ENCODE data around the gene HDLBP. TPM values are rescaled to one million over a fixed set of nuclear protein-coding genes. Genes with fewer than 3 reads are reported as not detected.

Gene HDLBP
- total and polyA plus RNA-seq, 2 of the 4 experiments (the other 2 are of a cell fraction) = 648 to 1,165 TPM

- no peak for TF ChIP-seq CTCF (conservative IDR thresholded peaks at IDR 0.05; ENCODE audit: low read depth, low read length)
- TF ChIP-seq NFE2L2 (IDR thresholded peaks at IDR 0.05; ENCODE audit: low read depth, low read length) = no peak
These were observed 116.2 kb downstream of the HDLBP start (continued) for GRCh38 chr2:241199286-241199685.

- Histone ChIP-seq H3K14ac (replicated peaks; ENCODE audit: low read depth, low read length) (no peak overlapping the region), H3K27me3 (ENCODE audit: control insufficient read depth, insufficient read depth, low read length) (peaks cover 17% of the 10 kb centered on the region), H3K9me1 (ENCODE audit: insufficient read depth, low read length) (no peaks in the 10 kb centered on the region), H3K9ac (ENCODE audit: low read depth, low read length) (no peak overlapping the region), H4K8ac (ENCODE audit: low read depth in 2 of 2, low read length in 2 of 2) (no peak overlapping the region), H3K4me3 (ENCODE audit: insufficient read depth, low read depth, low read length) (no peak overlapping the region), H3K79me1 (ENCODE audit: low read depth in 1 of 2, low read length in 2 of 2) (no peaks in the 10 kb centered on the region), H4K5ac (ENCODE audit: low read depth, low read length) (no peak overlapping the region), H3K4me2 (ENCODE audit: low read depth, low read length) (no peak overlapping the region), H4K20me1 (ENCODE audit: insufficient read depth, low read length) (no peaks in the 10 kb centered on the region), H3K9me3 (ENCODE audit: control insufficient read depth, insufficient read depth, low read length) (no peaks in the 10 kb centered on the region), H3K4ac (ENCODE audit: low read depth, low read length) (no peak overlapping the region), H3K36me3 (ENCODE audit: control insufficient read depth, insufficient read depth, low read length) (no peaks in the 10 kb centered on the region), H4K91ac (ENCODE audit: insufficient read depth, low read depth, low read length) (no peak overlapping the region), H2BK5ac (ENCODE audit: low read depth, low read length, poor library complexity, severe bottlenecking) (no peak overlapping the region), H2BK15ac (ENCODE audit: low read depth, low read length) (no peak overlapping the region), H2AFZ (replicated peaks; ENCODE audit: low read length, poor library complexity) (peak overlapping the region; percentile 66), H3K23ac (ENCODE audit: low read depth, low read length) (no peak overlapping the region), H2BK120ac (ENCODE audit: low read depth, low read length) (no peak overlapping the region), H3K4me1 (ENCODE audit: control insufficient read depth, insufficient read depth, low read length) (no peaks in the 10 kb centered on the region), H3K27ac (ENCODE audit: insufficient read depth, low read length) (no peak overlapping the region), H3K56ac (ENCODE audit: extremely low read depth, insufficient read depth, low read length) (no peak overlapping the region), H2AK9ac (replicated peaks; ENCODE audit: low read depth, low read length, poor library complexity) (no peak overlapping the region), H2AK5ac (ENCODE audit: low read depth, low read length) (no peak overlapping the region), H3K18ac (ENCODE audit: low read depth, low read length) (no peak overlapping the region), H2BK20ac (ENCODE audit: low read depth, low read length) (no peak overlapping the region)
- ATAC-seq (ENCODE audit: low read depth) (no peak), DNase-seq (no peak)
- dilution Hi-C loops (cut with HindIII; ENCODE audit: low sequenced_read_pairs, unreplicated experiment) = no loop called here
- intact Hi-C loops (cut with micrococcal nuclease) = no loop called here
- CTCF ChIA-PET = no interaction called here
- in situ Hi-C loops (cut with MboI; ENCODE audit: low sequenced_read_pairs) = no loop called here
- POLR2A ChIA-PET (ENCODE audit: unreplicated experiment) = no interaction called here
- WGBS, 2 experiments (ENCODE audit: extremely low coverage in 2 of 2, insufficient read length in 1 of 2) = 62% methylated on average over 15 of the region's 27 CpGs; no CpG with 5 or more reads in 1 of the 2 experiments
- BruUV-seq (replicated peaks) = no TSS peak
- TF ChIP-seq RCOR1 (IDR thresholded peaks at IDR 0.05; ENCODE audit: insufficient replicate concordance, low read length) = no peak
- no peak for TF ChIP-seq MXI1 (IDR thresholded peaks at IDR 0.05; ENCODE audit: borderline replicate concordance, low read depth, low read length)
- TF ChIP-seq CHD1 (IDR thresholded peaks at IDR 0.05; ENCODE audit: low read depth, low read length) = no peak
- TF ChIP-seq MAZ (IDR thresholded peaks at IDR 0.05; ENCODE audit: borderline replicate concordance, low read depth, low read length) = no peak
- no peak for TF ChIP-seq SMC3 (IDR thresholded peaks at IDR 0.05; ENCODE audit: low read depth, low read length)
- TF ChIP-seq RAD21 (IDR thresholded peaks at IDR 0.05; ENCODE audit: low read length) = no peak
- no peak for TF ChIP-seq NFE2L2 (IDR thresholded peaks at IDR 0.05; ENCODE audit: low read depth, low read length)
- no peak for TF ChIP-seq MAFK (IDR thresholded peaks at IDR 0.05; ENCODE audit: low read depth, low read length)
- TF ChIP-seq RFX5 (IDR thresholded peaks at IDR 0.05; ENCODE audit: low read depth, low read length) = no peak
- no peak for TF ChIP-seq USF2 (IDR thresholded peaks at IDR 0.05; ENCODE audit: low read depth, low read length)
- TF ChIP-seq FOS (IDR thresholded peaks at IDR 0.05; ENCODE audit: low read depth, low read length) = no peak
These were observed 116.8 kb downstream of the HDLBP start for GRCh38 chr2:241198381-241199279.
